HepG2 (cell line): ENCODE data around the gene GAS1. TPM values are rescaled to one million over a fixed set of nuclear protein-coding genes. Genes with fewer than 3 reads are reported as not detected.

Experiments used
- ATAC-seq: fragments of 200-7000 bp; cut with Tn5 transposase; 3 replicates; pipeline ENCODE4 v1.9.1; 2020; ENCODE audit warnings: mild to moderate bottlenecking, moderate library complexity
- BruUV-seq: library from RNA; stranded (reverse); fragments of 400-500 nt; replicated peaks from 2 replicates; lab custom pipeline; 2021; lab: Mats Ljungman, UMichigan
- CTCF ChIA-PET: fragments of 300-600 bp; formaldehyde crosslinking; extraction: SDS; loops from one replicate; lab custom pipeline; 2021; ENCODE audit warnings: low total read pairs, inconsistent platforms, low intra/inter-chr PET ratio; lab: Yijun Ruan, JAX
- POLR2A ChIA-PET: fragments of 350-600 bp; sonication (Branson Sonifier 250); formaldehyde crosslinking; loops from one replicate; lab custom pipeline; 2020; ENCODE audit warnings: antibody characterized with exemption, inconsistent platforms; lab: Yijun Ruan, JAX
- DNase-seq: peaks from one replicate; pipeline ENCODE4 v3.0.0-alpha.2; 2015; ENCODE audit warnings: low spot score
- FAIRE-seq: peaks from 3 replicates; lab custom pipeline; 2011; peaks lifted over from hg19 to GRCh38; lab: Jason Lieb, UNC
- H2AFZ ChIP-seq: one replicate; pipeline ENCODE4 v1.6.1; 2011; ENCODE audit warnings: low read length, inconsistent platforms
- H3K27ac ChIP-seq: fragments of 300-600 bp; 3 replicates; pipeline ENCODE4 v1.8.0; 2011; ENCODE audit warnings: mixed run types, mild to moderate bottlenecking, mixed read lengths, low read length, inconsistent platforms; ENCODE audit not compliant: insufficient read depth; ENCODE audit errors: extremely low read length
- H3K27me3 ChIP-seq, 2 experiments: fragments of 200-600 bp in 1 of 2; 2 replicates in 1 of 2; 3 replicates in 1 of 2; pipeline versions ENCODE4 v1.6.0 to v1.8.0; 2011; ENCODE audit warnings: low read length in 2 of 2, mild to moderate bottlenecking in 2 of 2, moderate library complexity in 2 of 2, inconsistent platforms in 1 of 2; ENCODE audit not compliant: insufficient read depth in 2 of 2, control insufficient read depth in 1 of 2
- H3K36me3 ChIP-seq, 2 experiments: fragments of 200-600 bp in 1 of 2; replicated peaks in 1 of 2; 2 replicates in 1 of 2; 3 replicates in 1 of 2; pipeline versions ENCODE4 v1.5.1 to v1.8.0; 2011; ENCODE audit warnings: low read length in 2 of 2, inconsistent platforms in 1 of 2; ENCODE audit not compliant: insufficient read depth in 2 of 2, control insufficient read depth in 1 of 2
- H3K4me1 ChIP-seq: 2 replicates; pipeline ENCODE4 v1.5.1; 2012; ENCODE audit warnings: low read length, inconsistent platforms; ENCODE audit not compliant: insufficient read depth
- H3K4me2 ChIP-seq: 2 replicates; pipeline ENCODE4 v1.6.0; 2011; ENCODE audit warnings: low read depth, low read length, inconsistent platforms
- H3K4me3 ChIP-seq, 3 experiments: fragments of 200-600 bp in 1 of 3; sonication (generic), shearing (Covaris generic) in 1 of 3; replicated peaks in 1 of 3; 2 replicates each; pipeline ENCODE4 v1.5.1; 2011 to 2016; ENCODE audit warnings: low read length in 3 of 3, inconsistent platforms in 2 of 3, low read depth in 2 of 3, mild to moderate bottlenecking in 2 of 3, control low read depth in 1 of 3, mixed read lengths in 1 of 3; ENCODE audit not compliant: insufficient read depth in 1 of 3
- H3K79me2 ChIP-seq: one replicate; pipeline ENCODE4 v1.6.1; 2011; ENCODE audit warnings: low read length, inconsistent platforms; ENCODE audit not compliant: insufficient read depth
- H3K9ac ChIP-seq: 2 replicates; pipeline ENCODE4 v1.6.0; 2011; ENCODE audit warnings: mild to moderate bottlenecking, low read depth, low read length, inconsistent platforms; ENCODE audit not compliant: insufficient read depth
- H3K9me3 ChIP-seq: 2 replicates; pipeline ENCODE4 v1.5.1; 2012; ENCODE audit warnings: mild to moderate bottlenecking, low read length
- H4K20me1 ChIP-seq: 2 replicates; pipeline ENCODE4 v1.6.0; 2011; ENCODE audit warnings: inconsistent platforms, mild to moderate bottlenecking, low read length, moderate library complexity; ENCODE audit not compliant: insufficient read depth
- ARHGAP35 ChIP-seq: sonication (generic); formaldehyde crosslinking; IDR thresholded peaks from 2 replicates; pipeline ENCODE4 v1.9.0; 2022; ENCODE audit warnings: mild to moderate bottlenecking, inconsistent platforms, moderate library complexity, missing genetic modification reagents, borderline replicate concordance
- POLR2AphosphoS2 ChIP-seq: IDR thresholded peaks from 2 replicates; pipeline ENCODE4 v1.6.1; 2011; ENCODE audit warnings: low read depth, low read length, improper control_type of control experiment
- TFDP1 ChIP-seq: IDR thresholded peaks from 2 replicates; pipeline ENCODE4 v1.6.1; 2016; ENCODE audit warnings: missing compliant biosample characterization, missing genetic modification reagents, borderline replicate concordance
- ZNF318 ChIP-seq: sonication (generic); formaldehyde crosslinking; IDR thresholded peaks from 2 replicates; pipeline ENCODE4 v1.4.0; 2020; ENCODE audit warnings: mild to moderate bottlenecking, missing genetic modification reagents
- ZNF800 ChIP-seq: sonication (generic); formaldehyde crosslinking; IDR thresholded peaks from 2 replicates; pipeline ENCODE4 v1.4.0; 2020; ENCODE audit warnings: missing genetic modification reagents
- ZNF816 ChIP-seq: sonication (generic); formaldehyde crosslinking; IDR thresholded peaks from 2 replicates; pipeline ENCODE4 v1.8.0; 2022; ENCODE audit warnings: missing genetic modification reagents, mild to moderate bottlenecking, borderline replicate concordance
- WGBS: methylation state at CpG from one replicate; pipeline ENCODE4 v1.1.6; 2017; ENCODE audit warnings: low lambda C conversion rate; 5-methylcytosine and 5-hydroxymethylcytosine counted together
- in situ Hi-C: cut with HindIII; loops from 2 replicates; pipeline ENCODE4 v1.10.0; 2017; ENCODE audit warnings: low pct_unique_long_range_greater_than_20kb; ENCODE audit not compliant: extremely low pct_ligation_motif_present
- intact Hi-C: fragments of 100-400 bp; cut with micrococcal nuclease; formaldehyde crosslinking; loops from one replicate; pipeline ENCODE4 v1.10.0; 2022; ENCODE audit not compliant: unreplicated experiment
- polyA plus RNA-seq, 8 experiments: library from polyadenylated mRNA; depleted of rRNA in 3 of 8; stranded (reverse) in 7 of 8; unstranded in 1 of 8; fragments of >200 nt; fragmentation: Illumina TruSeq in 4 of 8; extraction: Trizol in 4 of 8; gene quantifications; 2 replicates each; pipeline versions ENCODE4 v1.2.1 to v1.2.3, GENCODE V29; 2011 to 2016; ENCODE audit warnings: low read depth in 4 of 8, missing spikeins in 1 of 8, mixed read lengths in 1 of 8; ENCODE audit not compliant: insufficient read depth in 1 of 8
- total RNA-seq, 5 experiments: library from RNA; depleted of rRNA; stranded (reverse); fragments of >200 nt; fragmentation: Illumina TruSeq; extraction: Trizol; gene quantifications; 2 replicates each; pipeline ENCODE4 v1.2.3, GENCODE V29; 2016; ENCODE audit warnings: low read depth in 1 of 5

GAS1 gene
- total and polyA plus RNA-seq, 2 of the 13 experiments (the other 11 are each of a cell fraction or from before 2014, with no cell fraction given): not detected

GRCh38 chr9:86993830-86994229 lies 46.5 kb upstream of the GAS1 start:
- in situ Hi-C loops: no loop called here
- Histone ChIP-seq H3K4me2 (no peak overlapping the region), H3K79me2 (no peaks in the 10 kb centered on the region), H3K4me1 (no peaks in the 10 kb centered on the region), H4K20me1 (no peaks in the 10 kb centered on the region)
- no peak for TF ChIP-seq ZNF800
- TF ChIP-seq ZNF816 (CRISPR knock-in tag): no peak
- no peak for TF ChIP-seq POLR2AphosphoS2
- no peak for TF ChIP-seq ARHGAP35 (CRISPR knock-in tag)
- no peak for TF ChIP-seq TFDP1
- TF ChIP-seq, all 625 proteins: peak for 0
- H3K36me3 ChIP-seq: no peaks in the 10 kb centered on the region
- FAIRE-seq (no peak), DNase-seq (no peak), ATAC-seq (no peak)
- ChIA-PET CTCF (no interaction called here), POLR2A (no interaction called here)
- intact Hi-C loops: no loop called here
- no TSS peak for BruUV-seq
- no peak overlapping the region for H3K27ac ChIP-seq
- no peaks in the 10 kb centered on the region for H3K27me3 ChIP-seq
- no peak overlapping the region for H3K4me3 ChIP-seq
- no peak overlapping the region for H2AFZ ChIP-seq
- no peaks in the 10 kb centered on the region for H3K9me3 ChIP-seq
- no peak overlapping the region for H3K9ac ChIP-seq

- H3K9ac ChIP-seq: no peak overlapping the region
- H3K9me3 ChIP-seq: no peaks in the 10 kb centered on the region
- H3K4me2 ChIP-seq: no peak overlapping the region
- H3K27ac ChIP-seq: no peak overlapping the region
- FAIRE-seq (no peak), DNase-seq (no peak), ATAC-seq (no peak)
- no peak overlapping the region for H3K4me3 ChIP-seq
- in situ Hi-C loops (no loop called here), intact Hi-C loops (no loop called here)
- H3K36me3 ChIP-seq: no peaks in the 10 kb centered on the region
- H4K20me1 ChIP-seq: no peaks in the 10 kb centered on the region
- H3K4me1 ChIP-seq: no peaks in the 10 kb centered on the region
- WGBS: 10% methylated on average over 4 of the region's 4 CpGs
- POLR2A ChIA-PET: no interaction called here
- no peaks in the 10 kb centered on the region for H3K27me3 ChIP-seq
- no peaks in the 10 kb centered on the region for H3K79me2 ChIP-seq
- CTCF ChIA-PET: no interaction called here
- BruUV-seq: no TSS peak
- no peak overlapping the region for H2AFZ ChIP-seq
- TF ChIP-seq ZNF318 (CRISPR knock-in tag): no peak
Measured at GRCh38 chr9:86991077-86991476, 43.8 kb upstream of the GAS1 start.
